IMR-90 (cell line): Measurements from ENCODE around the gene EIF1B. TPM values are rescaled to one million over a fixed set of nuclear protein-coding genes. Genes with fewer than 3 reads are reported as not detected.

ENCODE experiments used
- ATAC-seq: fragments of 200-7000 bp; cut with Tn5 transposase; 2 replicates; pipeline ENCODE4 v1.9.1; 2020; ENCODE audit warnings: low read depth, mild to moderate bottlenecking, moderate library complexity
- BruUV-seq: library from RNA; stranded (reverse); fragments of 400-500 nt; replicated peaks from 2 replicates; lab custom pipeline; 2021; lab: Mats Ljungman, UMichigan
- CTCF ChIA-PET: fragments of 300-600 bp; formaldehyde crosslinking; extraction: SDS; loops from one replicate; lab custom pipeline; 2021; ENCODE audit warnings: antibody characterized with exemption; lab: Yijun Ruan, JAX
- POLR2A ChIA-PET: fragments of 300-600 bp; sonication (Branson Sonifier 250); formaldehyde crosslinking; loops from one replicate; lab custom pipeline; 2022; ENCODE audit warnings: antibody characterized with exemption; ENCODE audit not compliant: unreplicated experiment; lab: Charles Lee
- DNase-seq: peaks from one replicate; pipeline ENCODE4 v3.0.0; 2013
- H2AFZ ChIP-seq: replicated peaks from 2 replicates; pipeline ENCODE3; 2013; ENCODE audit warnings: low read length, mild to moderate bottlenecking; ENCODE audit not compliant: poor library complexity
- H2AK5ac ChIP-seq: 2 replicates; pipeline ENCODE4 v1.6.1; 2013; ENCODE audit warnings: low read depth, low read length, inconsistent platforms
- H2AK9ac ChIP-seq: replicated peaks from 2 replicates; pipeline ENCODE3; 2013; ENCODE audit warnings: mild to moderate bottlenecking, low read depth, low read length, moderate library complexity; ENCODE audit not compliant: poor library complexity
- H2BK120ac ChIP-seq: 2 replicates; pipeline ENCODE4 v1.6.1; 2013; ENCODE audit warnings: low read depth, low read length, inconsistent platforms
- H2BK15ac ChIP-seq: 3 replicates; pipeline ENCODE4 v1.6.1; 2013; ENCODE audit warnings: low read depth, low read length, inconsistent platforms
- H2BK20ac ChIP-seq: 2 replicates; pipeline ENCODE4 v1.6.1; 2013; ENCODE audit warnings: low read depth, mild to moderate bottlenecking, inconsistent platforms, low read length, moderate library complexity
- H2BK5ac ChIP-seq: 2 replicates; pipeline ENCODE4 v1.6.1; 2013; ENCODE audit warnings: mild to moderate bottlenecking, low read depth, low read length, inconsistent platforms; ENCODE audit not compliant: poor library complexity, severe bottlenecking
- H3K14ac ChIP-seq: replicated peaks from 2 replicates; pipeline ENCODE4 v1.6.1; 2013; ENCODE audit warnings: low read depth, low read length, inconsistent platforms
- H3K18ac ChIP-seq: 2 replicates; pipeline ENCODE4 v1.6.1; 2013; ENCODE audit warnings: low read depth, low read length, control low read depth
- H3K23ac ChIP-seq: 2 replicates; pipeline ENCODE4 v1.6.1; 2013; ENCODE audit warnings: low read depth, low read length, inconsistent platforms
- H3K27ac ChIP-seq: 2 replicates; pipeline ENCODE4 v1.5.1; 2013; ENCODE audit warnings: mild to moderate bottlenecking, control low read depth, low read length; ENCODE audit not compliant: insufficient read depth
- H3K27me3 ChIP-seq: 2 replicates; pipeline ENCODE4 v1.6.1; 2013; ENCODE audit warnings: low read length; ENCODE audit not compliant: control insufficient read depth, insufficient read depth
- H3K36me3 ChIP-seq: 2 replicates; pipeline ENCODE4 v1.6.1; 2013; ENCODE audit warnings: low read length, mixed read lengths; ENCODE audit not compliant: control insufficient read depth, insufficient read depth
- H3K4ac ChIP-seq: 2 replicates; pipeline ENCODE4 v1.6.1; 2013; ENCODE audit warnings: low read depth, low read length, inconsistent platforms
- H3K4me1 ChIP-seq: 2 replicates; pipeline ENCODE4 v1.6.1; 2013; ENCODE audit warnings: low read length, mixed read lengths; ENCODE audit not compliant: control insufficient read depth, insufficient read depth
- H3K4me2 ChIP-seq: 2 replicates; pipeline ENCODE4 v1.6.1; 2013; ENCODE audit warnings: low read depth, mild to moderate bottlenecking, control low read depth, low read length, moderate library complexity
- H3K4me3 ChIP-seq: 2 replicates; pipeline ENCODE4 v1.5.1; 2013; ENCODE audit warnings: low read depth, mild to moderate bottlenecking, control low read depth, low read length, moderate library complexity; ENCODE audit not compliant: insufficient read depth
- H3K56ac ChIP-seq: 2 replicates; pipeline ENCODE4 v1.6.1; 2013; ENCODE audit warnings: low read length, inconsistent platforms; ENCODE audit not compliant: insufficient read depth; ENCODE audit errors: extremely low read depth
- H3K79me1 ChIP-seq, 2 experiments: 2 replicates each; pipeline ENCODE4 v1.6.1; 2013; ENCODE audit warnings: low read length in 2 of 2, inconsistent platforms in 1 of 2, low read depth in 1 of 2
- H3K9ac ChIP-seq: 2 replicates; pipeline ENCODE4 v1.6.1; 2013; ENCODE audit warnings: low read depth, low read length, control low read depth
- H3K9me1 ChIP-seq: 2 replicates; pipeline ENCODE4 v1.6.1; 2013; ENCODE audit warnings: low read length, inconsistent platforms; ENCODE audit not compliant: insufficient read depth
- H3K9me3 ChIP-seq: 2 replicates; pipeline ENCODE4 v1.6.1; 2013; ENCODE audit warnings: low read length; ENCODE audit not compliant: control insufficient read depth, insufficient read depth
- H4K20me1 ChIP-seq: 2 replicates; pipeline ENCODE4 v1.6.1; 2013; ENCODE audit warnings: low read length, inconsistent platforms; ENCODE audit not compliant: insufficient read depth
- H4K5ac ChIP-seq: 2 replicates; pipeline ENCODE4 v1.6.1; 2013; ENCODE audit warnings: mild to moderate bottlenecking, low read depth, low read length, control low read depth
- H4K8ac ChIP-seq, 2 experiments: 2 replicates each; pipeline ENCODE4 v1.6.1; 2013; ENCODE audit warnings: low read depth in 2 of 2, low read length in 2 of 2, control low read depth in 1 of 2, inconsistent platforms in 1 of 2
- H4K91ac ChIP-seq: 2 replicates; pipeline ENCODE4 v1.6.1; 2013; ENCODE audit warnings: low read depth, low read length, inconsistent platforms; ENCODE audit not compliant: insufficient read depth
- WGBS, 2 experiments: methylation state at CpG; one replicate each; pipeline versions ENCODE4 v1.1.5 to v1.1.7; 2013; ENCODE audit warnings: missing lambda C conversion rate in 2 of 2; ENCODE audit not compliant: insufficient read length in 1 of 2; ENCODE audit errors: extremely low coverage in 2 of 2; 5-methylcytosine and 5-hydroxymethylcytosine counted together
- dilution Hi-C: fragments of 300-500 bp; cut with HindIII; formaldehyde crosslinking; loops from one replicate; pipeline ENCODE4 v1.14.3; 2018; ENCODE audit warnings: low sequenced_read_pairs; ENCODE audit not compliant: unreplicated experiment
- in situ Hi-C: fragments of 300-500 bp; cut with MboI; formaldehyde crosslinking; loops from 3 replicates; pipeline ENCODE4 v1.14.3; 2019; ENCODE audit warnings: low sequenced_read_pairs, inconsistent platforms, mixed read lengths
- intact Hi-C: fragments of 100-400 bp; cut with micrococcal nuclease; formaldehyde crosslinking; loops from 2 replicates; pipeline ENCODE4 v1.10.0; 2022
- polyA plus RNA-seq, 3 experiments: library from polyadenylated mRNA; depleted of rRNA; stranded (reverse); fragments of >200 nt; gene quantifications; 2 replicates each; pipeline ENCODE4 v1.2.3, GENCODE V29; 2012; ENCODE audit warnings: low replicate concordance in 1 of 3
- total RNA-seq: library from RNA; depleted of rRNA; stranded (reverse); fragments of >200 nt; gene quantifications from 2 replicates; pipeline ENCODE4 v1.2.3, GENCODE V29; 2012
- TF ChIP-seq, protein P1 (sequence below): fragments of 150-350 bp; IDR thresholded peaks from 2 replicates; pipeline ENCODE4 v1.6.1; 2016; ENCODE audit warnings: low read depth, mild to moderate bottlenecking, low read length, moderate library complexity, borderline replicate concordance

The EIF1B gene
- total and polyA plus RNA-seq, 2 of the 4 experiments (the other 2 are of a cell fraction), result 11.3 to 25.9 TPM

GRCh38 chr3:40308725-40309417, 636 bp upstream of the EIF1B start:
- Histone ChIP-seq H3K4ac (peak overlapping the region; percentile 72), H2BK5ac (peak overlapping the region; percentile 8), H2AK9ac (peak overlapping the region; percentile 1), H3K36me3 (peaks cover 8% of the 10 kb centered on the region), H4K5ac (peak overlapping the region; percentile 67), H3K4me1 (0 out of 2 replicates have a peak, but pooled peaks cover 2% of the 10 kb centered on the region), H3K27me3 (no peaks in the 10 kb centered on the region), H2BK120ac (peak overlapping the region; percentile 6), H4K20me1 (no peaks in the 10 kb centered on the region), H3K56ac (peak overlapping the region; percentile 26; the same call in 1 of the 2 replicates), H3K23ac (peak overlapping the region; percentile 49), H3K9ac (peak overlapping the region; percentile 80), H3K27ac (peak overlapping the region; percentile 66), H3K14ac (peak overlapping the region; percentile 65), H3K4me2 (peak overlapping the region; percentile 78), H4K91ac (peak overlapping the region; percentile 64), H3K79me1 (peaks cover 4 to 11% of the 10 kb centered on the region in 2 experiments; a peak in 3 of 4 replicates), H2AK5ac (no peak overlapping the region), H2BK15ac (no peak overlapping the region), H3K9me1 (peaks cover 5% of the 10 kb centered on the region; the same call in 1 of the 2 replicates), H4K8ac (peak overlapping the region; percentile 85 to 96), H3K9me3 (no peaks in the 10 kb centered on the region), H3K4me3 (peak overlapping the region; percentile 44), H3K18ac (peak overlapping the region; percentile 29; the same call in 1 of the 2 replicates), H2AFZ (peak overlapping the region; percentile 89), H2BK20ac (no peak overlapping the region)
- TF ChIP-seq, protein P1, sequence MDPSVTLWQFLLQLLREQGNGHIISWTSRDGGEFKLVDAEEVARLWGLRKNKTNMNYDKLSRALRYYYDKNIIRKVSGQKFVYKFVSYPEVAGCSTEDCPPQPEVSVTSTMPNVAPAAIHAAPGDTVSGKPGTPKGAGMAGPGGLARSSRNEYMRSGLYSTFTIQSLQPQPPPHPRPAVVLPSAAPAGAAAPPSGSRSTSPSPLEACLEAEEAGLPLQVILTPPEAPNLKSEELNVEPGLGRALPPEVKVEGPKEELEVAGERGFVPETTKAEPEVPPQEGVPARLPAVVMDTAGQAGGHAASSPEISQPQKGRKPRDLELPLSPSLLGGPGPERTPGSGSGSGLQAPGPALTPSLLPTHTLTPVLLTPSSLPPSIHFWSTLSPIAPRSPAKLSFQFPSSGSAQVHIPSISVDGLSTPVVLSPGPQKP, result no peak
- ATAC-seq (no peak; the same call in 1 of the 2 replicates), DNase-seq (no peak)
- dilution Hi-C loops, result no loop called here
- in situ Hi-C loops, result no loop called here
- intact Hi-C loops, result no loop called here
- WGBS, 2 experiments, result 13% methylated on average over 9 of the region's 20 CpGs; no CpG with 5 or more reads in 1 of the 2 experiments
- BruUV-seq, result no TSS peak
- ChIA-PET CTCF (interaction anchor here (0.5 to 2.0 kb wide), 4 partner anchors 9 to 949 kb away, joined by 3 to 7 read pairs (median 4); no protein-coding TSS in a partner anchor), POLR2A (interaction anchor here (0.5 kb wide), 1 partner anchor 155 kb away, joined by 4 read pairs; no protein-coding TSS in a partner anchor)
